IgD-negative memory B cell (primary cell): Measurements from ENCODE around the gene BAZ1B. TPM values are rescaled to one million over a fixed set of nuclear protein-coding genes. Genes with fewer than 3 reads are reported as not detected.
A peak's percentile ranks its signal among the peaks of the same experiment; 100 is the strongest.
"Not testable (repeated sequence)": the region's sequence is repeated elsewhere in the genome, so short reads cannot be mapped to it uniquely, and the experiment has no call there.

Source experiments
- H3K27ac Mint-ChIP-seq, 3 donors: one replicate each; pipeline ENCODE4 v1.8.0; 2020 to 2022; ENCODE audit warnings: mild to moderate bottlenecking in 3 of 3, mixed read lengths in 3 of 3, moderate library complexity in 1 of 3
- H3K27me3 Mint-ChIP-seq: one replicate; pipeline ENCODE4 v1.8.0; 2021; ENCODE audit warnings: mixed read lengths
- H3K36me3 Mint-ChIP-seq: one replicate; pipeline ENCODE4 v1.8.0; 2020; ENCODE audit warnings: mild to moderate bottlenecking, mixed read lengths
- H3K4me1 Mint-ChIP-seq, 3 donors: one replicate each; pipeline ENCODE4 v1.8.0; 2020 to 2022; ENCODE audit warnings: mixed read lengths in 3 of 3, mild to moderate bottlenecking in 1 of 3
- H3K4me3 Mint-ChIP-seq, 4 donors: one replicate each; pipeline ENCODE4 v1.8.0; 2020 to 2022; ENCODE audit warnings: mild to moderate bottlenecking in 4 of 4, mixed read lengths in 4 of 4, moderate library complexity in 3 of 4
- H3K9me3 Mint-ChIP-seq, 3 donors: one replicate each; pipeline ENCODE4 v1.8.0; 2020 to 2021; ENCODE audit warnings: mixed read lengths in 3 of 3, mild to moderate bottlenecking in 1 of 3
- polyA plus RNA-seq: library from polyadenylated mRNA; unstranded; fragments of 300-500 nt; fragmentation: Illumina TruSeq; gene quantifications from one replicate; pipeline ENCODE4 v1.2.3, GENCODE V29; 2021

The BAZ1B gene, protein sequence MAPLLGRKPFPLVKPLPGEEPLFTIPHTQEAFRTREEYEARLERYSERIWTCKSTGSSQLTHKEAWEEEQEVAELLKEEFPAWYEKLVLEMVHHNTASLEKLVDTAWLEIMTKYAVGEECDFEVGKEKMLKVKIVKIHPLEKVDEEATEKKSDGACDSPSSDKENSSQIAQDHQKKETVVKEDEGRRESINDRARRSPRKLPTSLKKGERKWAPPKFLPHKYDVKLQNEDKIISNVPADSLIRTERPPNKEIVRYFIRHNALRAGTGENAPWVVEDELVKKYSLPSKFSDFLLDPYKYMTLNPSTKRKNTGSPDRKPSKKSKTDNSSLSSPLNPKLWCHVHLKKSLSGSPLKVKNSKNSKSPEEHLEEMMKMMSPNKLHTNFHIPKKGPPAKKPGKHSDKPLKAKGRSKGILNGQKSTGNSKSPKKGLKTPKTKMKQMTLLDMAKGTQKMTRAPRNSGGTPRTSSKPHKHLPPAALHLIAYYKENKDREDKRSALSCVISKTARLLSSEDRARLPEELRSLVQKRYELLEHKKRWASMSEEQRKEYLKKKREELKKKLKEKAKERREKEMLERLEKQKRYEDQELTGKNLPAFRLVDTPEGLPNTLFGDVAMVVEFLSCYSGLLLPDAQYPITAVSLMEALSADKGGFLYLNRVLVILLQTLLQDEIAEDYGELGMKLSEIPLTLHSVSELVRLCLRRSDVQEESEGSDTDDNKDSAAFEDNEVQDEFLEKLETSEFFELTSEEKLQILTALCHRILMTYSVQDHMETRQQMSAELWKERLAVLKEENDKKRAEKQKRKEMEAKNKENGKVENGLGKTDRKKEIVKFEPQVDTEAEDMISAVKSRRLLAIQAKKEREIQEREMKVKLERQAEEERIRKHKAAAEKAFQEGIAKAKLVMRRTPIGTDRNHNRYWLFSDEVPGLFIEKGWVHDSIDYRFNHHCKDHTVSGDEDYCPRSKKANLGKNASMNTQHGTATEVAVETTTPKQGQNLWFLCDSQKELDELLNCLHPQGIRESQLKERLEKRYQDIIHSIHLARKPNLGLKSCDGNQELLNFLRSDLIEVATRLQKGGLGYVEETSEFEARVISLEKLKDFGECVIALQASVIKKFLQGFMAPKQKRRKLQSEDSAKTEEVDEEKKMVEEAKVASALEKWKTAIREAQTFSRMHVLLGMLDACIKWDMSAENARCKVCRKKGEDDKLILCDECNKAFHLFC (N-terminal part only)
- polyA plus RNA-seq, result 22.4 TPM

DNA sequence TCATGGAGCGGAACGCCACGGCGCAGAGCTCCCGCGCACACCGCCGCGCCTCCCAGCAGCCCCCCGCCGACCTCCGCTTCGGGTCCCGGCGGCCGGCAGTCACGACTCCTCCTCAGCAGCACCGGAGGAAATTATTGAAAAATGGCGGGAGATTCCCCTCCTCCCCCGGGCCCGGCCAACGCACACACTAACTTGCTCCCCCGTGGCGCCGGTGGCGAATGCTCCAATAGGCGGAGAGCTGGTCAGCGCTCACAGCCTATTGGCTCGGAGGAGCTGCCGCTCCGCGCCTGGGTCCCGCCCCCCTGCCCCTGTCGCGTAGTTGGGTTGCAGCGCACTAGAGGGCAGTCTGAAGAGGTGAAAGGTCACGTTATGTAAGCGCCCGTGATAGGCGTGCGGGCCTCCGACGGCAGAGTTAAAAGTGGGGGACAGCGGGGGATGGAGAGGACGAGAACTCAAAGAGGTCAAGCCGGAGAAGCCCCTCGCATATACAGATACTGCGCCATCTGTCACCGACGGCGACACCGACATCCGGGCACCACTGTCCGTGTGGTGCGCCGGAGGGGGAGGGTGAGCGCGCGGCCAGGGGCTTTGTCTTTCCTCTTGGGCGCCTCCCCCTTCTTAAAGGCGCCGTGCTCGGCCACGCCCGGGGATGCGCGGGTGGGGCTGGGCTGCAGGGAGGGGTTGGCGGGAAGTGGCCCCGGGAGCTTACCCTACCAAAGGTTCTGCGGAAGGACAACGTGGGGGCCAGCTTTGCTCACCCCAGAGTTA, at the start of gene BAZ1B:
TSS of gene BAZ1B (minus strand) at position 189 of the 768 bp plus-strand sequence. CDS start 360 bp downstream, outside the sequence.
- H3K4me3 Mint-ChIP-seq, result peak within 1 kb of the TSS; percentile 94 to 100 (median 98)
- H3K27ac Mint-ChIP-seq, result peak within 1 kb of the TSS; percentile 96 to 99 (median 96)
- H3K27me3 Mint-ChIP-seq, result no peaks in the 10 kb centered on the region
- no peaks in the 10 kb centered on the region for H3K9me3 Mint-ChIP-seq
- H3K36me3 Mint-ChIP-seq, result no peaks in the 10 kb centered on the region
- H3K4me1 Mint-ChIP-seq, result peaks cover 49 to 55% (median 53%) of the 10 kb centered on the region in 3 donors

DNA sequence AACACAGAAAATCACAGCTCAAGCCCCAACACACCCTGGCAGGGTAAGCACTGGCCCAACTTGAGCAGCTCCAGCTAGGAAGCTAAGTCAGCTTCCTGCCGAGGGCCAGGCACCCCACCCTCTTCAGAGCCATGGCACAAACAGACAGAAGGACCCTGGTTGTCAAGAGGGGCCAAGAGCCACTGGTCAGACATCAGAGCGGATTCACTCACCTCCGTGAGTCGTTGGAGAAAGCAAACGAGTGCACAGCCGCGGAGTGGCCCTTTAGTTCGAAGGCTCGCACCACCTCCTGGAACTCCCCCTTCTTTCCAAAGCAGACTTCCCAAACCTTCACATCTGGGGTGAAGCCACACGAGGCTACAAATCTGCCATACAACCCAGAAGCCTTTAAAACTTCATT, 48.9 kb upstream of the BAZ1B start:
- Mint-ChIP-seq H3K4me1 (peaks cover 6 to 8% (median 7%) of the 10 kb centered on the region in 3 donors), H3K9me3 (no peaks in the 10 kb centered on the region), H3K4me3 (no peak overlapping the region), H3K36me3 (peaks cover 3% of the 10 kb centered on the region), H3K27ac (no peak overlapping the region), H3K27me3 (no peaks in the 10 kb centered on the region)

DNA sequence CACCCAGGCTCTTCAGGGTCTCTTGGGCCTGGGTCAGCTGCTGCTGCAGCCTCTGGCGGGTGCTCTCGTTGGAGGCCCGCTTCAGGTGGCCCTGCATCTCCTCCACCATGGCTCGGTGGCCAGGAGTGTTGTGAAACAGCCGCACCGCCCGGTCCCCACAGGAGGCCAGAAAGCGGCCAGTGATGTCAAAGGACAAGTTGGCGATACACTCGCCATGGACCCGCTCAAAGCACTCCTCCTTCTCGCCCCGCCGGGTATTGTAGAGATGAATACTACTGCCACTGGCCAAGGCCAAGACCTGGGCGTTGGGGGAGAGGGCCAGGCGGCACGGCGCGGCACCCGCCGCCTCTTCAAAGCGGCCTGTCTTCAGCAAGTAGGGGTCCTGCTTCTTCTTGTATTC, 48.4 kb upstream of the BAZ1B start:
- no peak overlapping the region for H3K27ac Mint-ChIP-seq
- H3K4me1 Mint-ChIP-seq, result peaks cover 9 to 13% (median 12%) of the 10 kb centered on the region in 3 donors
- no peaks in the 10 kb centered on the region for H3K9me3 Mint-ChIP-seq
- no peaks in the 10 kb centered on the region for H3K27me3 Mint-ChIP-seq
- no peak overlapping the region for H3K4me3 Mint-ChIP-seq
- H3K36me3 Mint-ChIP-seq, result peaks cover 3% of the 10 kb centered on the region

DNA sequence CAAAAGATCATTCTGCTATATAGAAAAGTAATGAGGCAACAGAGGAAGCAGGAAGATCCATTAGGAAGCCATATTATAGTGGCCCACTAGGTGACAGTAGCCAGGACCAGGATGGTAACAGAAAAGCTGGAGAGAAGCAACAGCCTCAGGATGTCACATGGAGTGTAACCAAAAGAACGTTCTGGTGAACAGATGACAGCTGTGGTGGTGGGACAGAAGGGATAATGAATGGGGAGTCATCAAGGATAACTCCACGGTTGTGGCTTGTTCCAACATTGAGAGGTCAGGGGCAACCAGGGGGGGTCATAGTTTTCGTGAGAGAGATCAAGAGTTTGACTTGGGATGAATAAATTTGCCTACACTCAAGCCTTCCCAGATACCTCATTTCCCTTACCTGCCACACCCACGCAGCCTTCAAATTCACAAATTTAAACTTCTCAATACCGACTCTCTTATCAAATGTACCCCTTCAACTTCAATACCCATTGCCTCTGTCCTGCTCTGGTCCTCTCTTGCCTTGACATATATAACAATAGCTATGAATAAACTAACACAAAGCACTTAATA, 47.0 kb upstream of the BAZ1B start:
- H3K27ac Mint-ChIP-seq, result no peak overlapping the region
- no peaks in the 10 kb centered on the region for H3K9me3 Mint-ChIP-seq
- H3K4me1 Mint-ChIP-seq, result peaks cover 9 to 15% (median 15%) of the 10 kb centered on the region in 3 donors
- H3K4me3 Mint-ChIP-seq, result no peak overlapping the region
- peaks cover 3% of the 10 kb centered on the region for H3K36me3 Mint-ChIP-seq
- H3K27me3 Mint-ChIP-seq, result no peaks in the 10 kb centered on the region

DNA sequence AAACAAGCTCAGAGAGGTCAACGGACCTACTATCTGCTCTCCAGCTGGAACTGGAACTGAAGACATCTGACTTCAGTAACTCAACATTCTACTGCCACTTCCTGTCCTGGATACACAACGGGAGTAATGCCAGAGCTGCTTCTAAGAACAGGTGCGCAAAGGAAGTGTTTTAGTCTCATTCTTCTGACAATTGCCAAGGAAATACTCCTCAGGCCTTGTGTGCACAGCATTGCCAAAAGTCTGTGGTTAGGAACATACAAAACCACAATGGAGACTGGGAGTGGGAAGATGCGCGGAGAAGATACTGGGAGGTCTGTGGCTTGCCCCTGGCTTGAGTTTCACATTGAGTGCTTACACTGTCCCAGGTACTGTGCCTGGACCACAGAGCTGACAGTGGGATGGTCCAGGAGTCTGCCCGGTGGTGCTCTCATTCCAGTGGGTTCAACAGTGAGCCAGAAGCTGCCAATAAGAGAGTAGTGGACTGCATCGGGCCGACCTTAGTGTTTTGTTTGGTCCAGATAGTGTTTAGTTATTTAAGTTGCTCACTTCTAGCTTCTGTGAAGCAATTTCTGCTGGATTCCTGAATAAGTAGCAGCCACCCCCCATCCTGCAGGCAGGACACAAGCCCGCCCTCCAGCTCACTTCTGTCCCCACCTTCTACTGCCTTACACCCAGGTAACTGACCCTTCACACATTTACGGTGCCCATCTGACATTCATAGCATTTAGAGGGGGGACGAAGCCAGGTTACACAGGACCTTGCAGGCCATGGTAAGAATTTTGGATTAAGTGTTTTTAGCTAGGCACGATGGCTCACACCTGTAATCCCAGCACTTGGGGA, 46.0 kb upstream of the BAZ1B start:
- Mint-ChIP-seq H3K4me3 (no peak overlapping the region), H3K27ac (peak overlapping the region in 1 of 3 donors; percentile 47), H3K9me3 (no peaks in the 10 kb centered on the region), H3K27me3 (no peaks in the 10 kb centered on the region), H3K4me1 (peaks cover 9 to 15% (median 15%) of the 10 kb centered on the region in 3 donors), H3K36me3 (peaks cover 3% of the 10 kb centered on the region)

DNA sequence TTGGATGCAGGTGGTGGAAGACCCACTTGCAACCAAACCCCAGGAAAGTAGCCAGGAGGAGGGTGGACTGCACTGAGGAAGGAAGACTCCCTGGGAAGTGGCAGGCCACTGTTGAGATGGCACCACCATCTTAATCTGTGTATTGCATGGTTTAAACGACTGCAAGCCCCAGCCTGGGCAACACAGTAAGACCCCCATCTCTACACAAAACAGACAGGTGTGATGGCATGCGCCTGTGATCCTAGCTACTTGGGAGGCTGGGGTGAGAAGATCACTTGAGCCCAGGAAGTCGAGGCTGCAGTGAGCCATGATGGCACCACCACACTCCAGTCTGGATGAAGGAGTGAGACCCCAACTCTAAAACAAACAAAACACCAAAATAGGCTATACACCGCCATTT, 45.0 kb upstream of the BAZ1B start:
- H3K4me3 Mint-ChIP-seq, result no peak overlapping the region
- H3K9me3 Mint-ChIP-seq, result no peaks in the 10 kb centered on the region
- no peaks in the 10 kb centered on the region for H3K27me3 Mint-ChIP-seq
- H3K27ac Mint-ChIP-seq, result no peak overlapping the region
- H3K36me3 Mint-ChIP-seq, result peaks cover 3% of the 10 kb centered on the region
- peaks cover 9 to 15% (median 13%) of the 10 kb centered on the region in 3 donors for H3K4me1 Mint-ChIP-seq

DNA sequence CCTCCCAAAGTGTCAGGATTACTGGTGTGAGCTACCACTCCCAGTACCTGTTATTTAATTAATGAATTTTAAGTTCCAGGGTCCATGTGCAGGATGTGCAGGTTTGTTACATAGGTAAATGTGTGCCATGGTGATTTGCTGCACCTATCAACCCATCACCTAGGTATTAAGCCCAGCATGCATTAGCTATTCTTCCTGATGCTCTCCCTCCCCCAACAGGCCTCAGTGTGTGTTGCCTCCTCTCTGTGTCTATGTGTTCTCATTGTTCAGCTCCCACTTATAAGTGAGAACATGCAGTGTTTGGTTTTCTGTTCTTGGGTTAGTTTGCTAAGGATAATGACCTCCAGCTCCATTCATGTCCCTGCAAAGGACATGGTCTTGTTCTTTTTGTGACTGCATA, 44.3 kb upstream of the BAZ1B start:
- Mint-ChIP-seq H3K27ac (peak overlapping the region in 1 of 3 donors; percentile 48), H3K4me3 (peak overlapping the region; percentile 40 to 92 (median 84)), H3K4me1 (peaks cover 9 to 17% (median 13%) of the 10 kb centered on the region in 3 donors)
- H3K27me3 Mint-ChIP-seq, H3K9me3 Mint-ChIP-seq, H3K36me3 Mint-ChIP-seq: not testable (repeated sequence)

DNA sequence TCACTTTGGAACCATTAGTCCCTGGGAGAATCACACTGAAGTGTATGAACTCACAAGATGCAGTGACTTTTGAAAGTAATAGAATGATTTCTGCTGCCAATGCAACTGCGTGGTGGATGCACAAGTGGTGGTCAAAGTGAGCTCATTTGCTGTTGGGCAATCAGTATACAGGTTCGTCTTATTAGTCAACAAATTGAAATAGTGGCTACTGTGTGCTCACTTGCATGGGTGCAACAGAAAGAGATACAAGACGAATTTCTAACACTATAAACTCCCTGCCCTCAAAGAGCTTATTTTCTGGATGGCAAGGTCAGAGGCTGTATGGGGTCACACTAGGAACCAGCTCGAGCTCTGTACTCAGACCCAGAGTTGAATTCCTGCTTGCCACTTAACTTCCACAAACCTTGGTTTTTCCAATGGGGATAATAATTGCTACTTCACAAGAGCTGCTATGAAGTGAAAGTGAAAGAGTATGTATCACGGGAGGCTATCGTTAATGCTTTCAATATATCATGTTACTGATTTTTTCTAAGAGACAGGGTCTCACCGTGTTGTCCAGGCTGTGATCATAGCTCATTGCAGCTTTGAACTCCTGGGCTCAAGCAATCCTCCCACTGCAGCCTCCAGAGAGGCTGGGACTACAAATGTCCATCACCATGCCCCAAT, 43.7 kb upstream of the BAZ1B start:
- Mint-ChIP-seq H3K36me3 (peaks cover 3% of the 10 kb centered on the region), H3K27ac (peak overlapping the region in 1 of 3 donors; percentile 48), H3K4me3 (peak overlapping the region; percentile 40 to 92 (median 84)), H3K9me3 (no peaks in the 10 kb centered on the region), H3K4me1 (peaks cover 9 to 17% (median 13%) of the 10 kb centered on the region in 3 donors), H3K27me3 (no peaks in the 10 kb centered on the region)

DNA sequence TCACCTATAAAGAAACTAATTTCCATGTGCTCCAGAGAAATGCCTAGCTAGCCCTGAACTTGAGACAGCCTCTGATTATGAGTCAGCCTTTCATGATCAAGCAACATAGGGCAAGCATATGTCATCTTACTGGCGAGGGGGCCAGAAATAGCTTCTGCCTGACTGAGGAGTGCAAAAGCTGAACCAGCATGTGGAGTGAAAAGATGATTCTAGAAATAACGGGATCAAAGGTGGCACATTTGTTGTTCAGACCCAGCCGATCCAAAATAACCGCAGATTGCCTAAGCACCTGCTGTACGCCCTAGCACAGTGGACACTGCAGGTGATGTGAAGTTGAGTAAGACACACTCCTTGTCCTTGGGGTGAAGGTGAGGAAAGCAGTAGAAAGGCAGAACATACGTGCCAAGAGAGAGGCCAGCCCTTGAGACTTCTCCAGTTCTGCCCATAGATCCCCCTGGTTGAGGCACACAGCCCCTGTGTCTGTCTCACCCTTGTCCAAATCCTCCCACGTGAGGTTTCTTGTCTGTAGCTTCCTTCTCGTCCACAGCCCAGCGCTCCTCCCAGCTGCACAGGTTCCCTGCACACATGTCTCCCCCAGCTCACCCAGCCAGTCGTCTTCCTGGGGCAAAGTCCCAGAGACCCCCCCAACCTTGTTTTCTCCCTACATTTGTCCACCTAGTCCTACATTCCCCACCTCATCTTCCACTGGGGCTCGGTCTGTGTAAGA, 38.2 kb upstream of the BAZ1B start:
- peak overlapping the region in 2 of 4 donors; percentile 51 to 63 for H3K4me3 Mint-ChIP-seq
- no peaks in the 10 kb centered on the region for H3K9me3 Mint-ChIP-seq
- peaks cover 14 to 24% (median 15%) of the 10 kb centered on the region in 3 donors for H3K4me1 Mint-ChIP-seq

DNA sequence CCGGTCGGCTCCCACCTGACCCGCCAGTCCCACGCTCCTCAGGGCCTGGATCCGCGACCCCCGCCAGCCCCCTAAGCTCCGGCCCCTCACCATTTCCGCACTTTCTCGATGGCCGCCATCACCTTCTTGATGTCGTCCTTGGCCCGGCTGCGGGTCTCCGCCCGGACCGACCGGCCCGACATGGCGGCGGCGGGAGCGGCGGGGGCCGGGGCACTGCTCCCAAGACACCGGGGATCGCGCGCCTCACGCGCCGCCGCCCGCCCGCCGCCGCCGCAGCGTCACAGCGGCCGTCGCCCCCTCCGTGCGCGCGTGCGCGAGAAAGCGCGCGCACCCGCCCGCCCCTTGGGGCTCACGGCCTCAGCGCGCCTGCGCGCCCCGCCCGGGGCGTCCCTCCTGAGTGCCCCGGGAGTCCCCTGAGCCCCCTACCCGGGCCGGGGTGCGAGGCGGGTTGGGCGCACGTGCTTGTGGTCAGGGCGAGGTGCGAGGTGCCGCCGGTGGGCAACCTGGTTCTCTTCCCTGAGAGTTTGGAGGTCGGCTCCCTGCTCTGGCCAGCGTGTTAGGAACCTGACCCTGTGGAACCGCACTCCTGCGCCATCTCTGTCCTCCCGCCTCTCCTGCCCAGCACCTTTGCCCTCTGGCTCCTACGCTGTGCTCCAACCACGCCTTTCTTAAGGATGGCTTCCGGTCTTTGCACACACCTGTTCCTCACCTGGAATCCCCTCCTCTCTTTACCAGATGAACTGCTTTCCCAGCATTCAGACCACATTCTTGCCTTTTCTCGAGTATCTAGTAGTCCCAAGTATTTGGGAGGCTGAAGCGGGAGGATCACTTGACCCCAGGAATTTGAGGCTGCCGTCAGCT, 35.5 kb upstream of the BAZ1B start, which contains the start of gene BCL7B:
TSS of gene BCL7B (minus strand) at position 294 of the 861 bp plus-strand sequence. CDS start at position 182, 112 bp downstream.
- Mint-ChIP-seq H3K36me3 (peaks cover 2% of the 10 kb centered on the region), H3K27ac (peak within 1 kb of the TSS; percentile 84 to 96 (median 90)), H3K9me3 (no peaks in the 10 kb centered on the region), H3K4me3 (peak within 1 kb of the TSS; percentile 86 to 98 (median 92)), H3K4me1 (peaks cover 16 to 29% (median 17%) of the 10 kb centered on the region in 3 donors), H3K27me3 (peaks cover 2% of the 10 kb centered on the region)

More for the DNA sequence above, 38.2 kb upstream of the BAZ1B start:
- peaks cover 2% of the 10 kb centered on the region for H3K27me3 Mint-ChIP-seq
- H3K36me3 Mint-ChIP-seq, result no peaks in the 10 kb centered on the region
- peak overlapping the region in 2 of 3 donors; percentile 64 to 69 for H3K27ac Mint-ChIP-seq

DNA sequence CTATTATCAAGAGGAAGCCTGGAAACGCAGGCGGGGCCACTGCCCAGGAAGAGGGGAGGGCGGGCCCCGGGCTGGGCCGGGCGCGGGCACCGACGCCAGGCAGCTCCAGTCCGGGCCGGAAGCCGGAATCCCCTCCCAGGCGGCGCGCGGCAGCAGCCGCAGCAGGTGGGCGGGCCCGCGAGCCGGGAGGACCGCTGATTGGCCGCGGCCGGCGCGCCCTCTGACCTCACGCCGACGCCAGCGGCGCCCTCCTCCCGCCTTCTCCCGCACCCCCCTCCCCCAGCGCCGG, 35.0 kb upstream of the BAZ1B start:
- Mint-ChIP-seq H3K27ac (peak overlapping the region; percentile 84 to 96 (median 90)), H3K27me3 (peaks cover 2% of the 10 kb centered on the region), H3K4me1 (peaks cover 17 to 30% (median 19%) of the 10 kb centered on the region in 3 donors), H3K9me3 (no peaks in the 10 kb centered on the region), H3K4me3 (peak overlapping the region; percentile 86 to 94 (median 92)), H3K36me3 (peaks cover 2% of the 10 kb centered on the region)
